ENCODE measurements around the gene NLRC5.

The NLRC5 gene

GRCh38 chr16:57127037-57127763, 137.8 kb downstream of the NLRC5 start:
- no peak for TF ChIP-seq CTCF (IDR thresholded peaks at IDR 0.05; ENCODE audit: insufficient read depth, low read length, missing control alignments)
- no peak for DNase-seq (ENCODE audit: low read depth, low spot score)
- POLR2A ChIA-PET = no interaction called here
- CTCF ChIA-PET = interaction anchor here (1.0 to 3.4 kb wide), 3 partner anchors 10 to 43 kb away, joined by 3 to 8 read pairs (median 3); partner anchors contain the start of gene CPNE2
- H3K4me3 ChIP-seq (ENCODE audit: low read depth, low read length) = no peak overlapping the region

GRCh38 chr16:57127836-57128235, 138.5 kb downstream of the NLRC5 start:
- CTCF ChIA-PET = interaction anchor here (1.4 to 3.4 kb wide), 2 partner anchors 35 to 44 kb away, joined by 3 to 8 read pairs; partner anchors contain the start of gene CPNE2
- H3K4me3 ChIP-seq (ENCODE audit: low read depth, low read length) = no peak overlapping the region
- POLR2A ChIA-PET = no interaction called here
- no peak for DNase-seq (ENCODE audit: low read depth, low spot score)
- no peak for TF ChIP-seq CTCF (IDR thresholded peaks at IDR 0.05; ENCODE audit: insufficient read depth, low read length, missing control alignments)

GRCh38 chr16:57128771-57129389, 139.5 kb downstream of the NLRC5 start:
- CTCF ChIA-PET = interaction anchor here (3.4 kb wide), 1 partner anchor 36 kb away, joined by 8 read pairs; the partner anchor contains the start of gene CPNE2

GRCh38 chr16:57130950-57131321, 141.6 kb downstream of the NLRC5 start:
- H3K4me3 ChIP-seq (ENCODE audit: low read depth, low read length) = no peak overlapping the region
- no peak for TF ChIP-seq CTCF (IDR thresholded peaks at IDR 0.05; ENCODE audit: insufficient read depth, low read length, missing control alignments)
- no peak for DNase-seq (ENCODE audit: low read depth, low spot score)
- ChIA-PET POLR2A (no interaction called here), CTCF (interaction anchor here (0.9 kb wide), 1 partner anchor 38 kb away, joined by 4 read pairs; the partner anchor contains the start of gene CPNE2)

More at GRCh38 chr16:57128771-57129389, 139.5 kb downstream of the NLRC5 start:
- POLR2A ChIA-PET = no interaction called here
- DNase-seq (ENCODE audit: low read depth, low spot score) = no peak
- TF ChIP-seq CTCF (IDR thresholded peaks at IDR 0.05; ENCODE audit: insufficient read depth, low read length, missing control alignments) = no peak
- H3K4me3 ChIP-seq (ENCODE audit: low read depth, low read length) = no peak overlapping the region

GRCh38 chr16:57131351-57131970, 142.1 kb downstream of the NLRC5 start:
- ChIA-PET POLR2A (no interaction called here), CTCF (interaction anchor here (0.9 kb wide), 1 partner anchor 38 kb away, joined by 4 read pairs; the partner anchor contains the start of gene CPNE2)
- no peak overlapping the region for H3K4me3 ChIP-seq (ENCODE audit: low read depth, low read length)
- no peak for DNase-seq (ENCODE audit: low read depth, low spot score)
- TF ChIP-seq CTCF (IDR thresholded peaks at IDR 0.05; ENCODE audit: insufficient read depth, low read length, missing control alignments) = no peak

- ChIA-PET POLR2A (no interaction called here), CTCF (no interaction called here)
- no peak for DNase-seq (ENCODE audit: low read depth, low spot score)
Measured at GRCh38 chr16:57132470-57132869, 143.1 kb downstream of the NLRC5 start.

More at GRCh38 chr16:57132470-57132869, 143.1 kb downstream of the NLRC5 start:
- no peak for TF ChIP-seq CTCF (IDR thresholded peaks at IDR 0.05; ENCODE audit: insufficient read depth, low read length, missing control alignments)
- H3K4me3 ChIP-seq (ENCODE audit: low read depth, low read length) = no peak overlapping the region

Data from AG04449 (cell line).